ENCODE data around the gene ELFN1.

Gene ELFN1

DNA sequence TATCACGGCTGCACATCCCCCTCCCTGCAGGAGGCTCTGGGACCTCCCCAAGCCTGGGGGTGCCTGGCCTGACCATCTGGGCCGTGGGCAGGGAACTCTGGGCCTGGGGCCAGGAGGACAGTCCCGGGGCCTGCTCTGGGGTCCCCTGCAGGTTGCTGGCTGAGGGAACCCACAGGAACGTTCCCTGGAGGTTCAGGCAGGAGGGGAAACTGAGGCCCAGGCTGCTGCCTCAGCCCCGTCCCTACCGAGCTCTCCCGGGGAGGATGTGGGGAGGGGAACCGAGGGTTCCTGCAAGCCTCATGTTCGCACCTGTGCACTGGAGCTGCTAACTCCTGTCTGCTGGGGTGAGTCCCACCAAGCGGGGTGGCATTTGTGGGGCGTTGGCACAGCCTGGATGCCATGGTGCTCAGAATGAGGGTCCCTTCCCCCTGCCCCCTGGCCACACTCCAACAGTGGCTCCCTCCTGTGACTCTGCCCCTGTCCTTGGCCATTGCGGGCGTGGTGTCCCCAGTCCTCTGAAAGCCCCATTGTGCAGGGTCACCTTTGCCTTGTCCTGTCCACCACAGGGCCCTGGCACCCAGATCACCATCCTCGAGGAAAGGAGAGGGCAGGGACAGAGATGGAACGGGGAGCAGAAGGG lies 9.4 kb downstream of the ELFN1 start:
- ChIA-PET POLR2A (no interaction called here), CTCF (no interaction called here)

DNA sequence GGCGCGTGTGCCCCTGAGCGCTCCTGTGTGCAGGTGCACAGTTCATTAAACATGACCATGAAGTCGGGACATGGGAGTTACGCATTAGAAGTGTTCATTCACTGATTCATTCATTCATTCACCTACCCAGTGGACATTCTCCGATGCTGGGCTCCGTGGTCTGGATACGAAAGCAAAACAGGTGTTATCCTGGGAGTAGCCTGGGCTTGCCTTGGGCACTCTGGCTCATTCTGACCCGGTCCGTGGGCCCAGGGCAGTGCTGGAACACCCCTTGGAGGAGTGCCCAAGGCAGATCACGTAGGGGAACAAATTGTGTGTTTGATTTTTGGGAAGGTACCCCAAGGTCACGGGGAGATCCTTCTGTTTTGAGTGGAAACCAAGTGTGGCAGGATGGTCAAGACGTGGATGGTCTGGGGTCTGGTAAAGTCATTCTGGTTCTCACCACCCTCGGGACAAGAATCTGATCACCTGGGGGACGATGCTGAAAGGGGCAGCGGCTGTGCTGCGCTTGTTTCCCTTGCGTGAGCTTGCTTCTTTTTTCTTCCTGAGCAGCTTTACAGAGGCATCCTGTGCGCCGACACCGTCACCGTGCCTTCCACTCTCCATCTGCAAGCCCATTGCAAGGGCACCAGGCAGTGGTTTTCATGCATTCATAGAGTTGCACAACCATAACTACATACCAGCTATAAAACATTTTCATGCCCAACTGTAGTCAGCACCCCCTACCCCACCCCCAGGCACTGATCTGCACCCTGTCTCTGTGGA lies 10.1 kb downstream of the ELFN1 start:
- ChIA-PET CTCF (no interaction called here), POLR2A (no interaction called here)
- no peak for DNase-seq (ENCODE audit: extremely low spot score)
- no peak for TF ChIP-seq FOXK2 (IDR thresholded peaks at IDR 0.05)
- TF ChIP-seq L3MBTL2 (conservative IDR thresholded peaks at IDR 0.05) = no peak
- TF ChIP-seq HDGF (IDR thresholded peaks at IDR 0.05; ENCODE audit: borderline replicate concordance) = no peak
- no peak for TF ChIP-seq BHLHE40 (IDR thresholded peaks at IDR 0.05; ENCODE audit: borderline replicate concordance)
- TF ChIP-seq FOXA1 (IDR thresholded peaks at IDR 0.05) = no peak
- no peak for TF ChIP-seq FOXM1 (IDR thresholded peaks at IDR 0.05; ENCODE audit: borderline replicate concordance)
- TF ChIP-seq ZNF384 (IDR thresholded peaks at IDR 0.05) = no peak
- TF ChIP-seq TARDBP (IDR thresholded peaks at IDR 0.05) = no peak
- TF ChIP-seq CTBP1 (IDR thresholded peaks at IDR 0.05; ENCODE audit: borderline replicate concordance) = no peak
- no peak for TF ChIP-seq ELF4 (IDR thresholded peaks at IDR 0.05)
- TF ChIP-seq NFRKB (IDR thresholded peaks at IDR 0.05) = no peak
- no peak for TF ChIP-seq SP1 (IDR thresholded peaks at IDR 0.05)
- TF ChIP-seq SUZ12 (IDR thresholded peaks at IDR 0.05) = no peak
- TF ChIP-seq ARNT (IDR thresholded peaks at IDR 0.05) = no peak
- TF ChIP-seq, protein P1, sequence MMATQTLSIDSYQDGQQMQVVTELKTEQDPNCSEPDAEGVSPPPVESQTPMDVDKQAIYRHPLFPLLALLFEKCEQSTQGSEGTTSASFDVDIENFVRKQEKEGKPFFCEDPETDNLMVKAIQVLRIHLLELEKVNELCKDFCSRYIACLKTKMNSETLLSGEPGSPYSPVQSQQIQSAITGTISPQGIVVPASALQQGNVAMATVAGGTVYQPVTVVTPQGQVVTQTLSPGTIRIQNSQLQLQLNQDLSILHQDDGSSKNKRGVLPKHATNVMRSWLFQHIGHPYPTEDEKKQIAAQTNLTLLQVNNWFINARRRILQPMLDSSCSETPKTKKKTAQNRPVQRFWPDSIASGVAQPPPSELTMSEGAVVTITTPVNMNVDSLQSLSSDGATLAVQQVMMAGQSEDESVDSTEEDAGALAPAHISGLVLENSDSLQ (IDR thresholded peaks at IDR 0.05) = no peak
- TF ChIP-seq LEF1 (IDR thresholded peaks at IDR 0.05; ENCODE audit: borderline replicate concordance) = no peak

More for the DNA sequence above, 9.4 kb downstream of the ELFN1 start:
- DNase-seq (ENCODE audit: extremely low spot score) = no peak
- TF ChIP-seq CTBP1 (IDR thresholded peaks at IDR 0.05; ENCODE audit: borderline replicate concordance) (no peak), FOXA1 (IDR thresholded peaks at IDR 0.05) (no peak), ELF4 (IDR thresholded peaks at IDR 0.05) (no peak), SUZ12 (IDR thresholded peaks at IDR 0.05) (no peak), FOXK2 (IDR thresholded peaks at IDR 0.05) (no peak), ZNF384 (IDR thresholded peaks at IDR 0.05) (no peak), HDGF (IDR thresholded peaks at IDR 0.05; ENCODE audit: borderline replicate concordance) (no peak), FOXM1 (IDR thresholded peaks at IDR 0.05; ENCODE audit: borderline replicate concordance) (no peak), TARDBP (IDR thresholded peaks at IDR 0.05) (no peak), ARNT (IDR thresholded peaks at IDR 0.05) (no peak), SP1 (IDR thresholded peaks at IDR 0.05) (no peak), LEF1 (IDR thresholded peaks at IDR 0.05; ENCODE audit: borderline replicate concordance) (no peak), NFRKB (IDR thresholded peaks at IDR 0.05) (no peak), L3MBTL2 (conservative IDR thresholded peaks at IDR 0.05) (no peak), BHLHE40 (IDR thresholded peaks at IDR 0.05; ENCODE audit: borderline replicate concordance) (no peak)
- TF ChIP-seq, protein P1 (IDR thresholded peaks at IDR 0.05) = no peak

DNA sequence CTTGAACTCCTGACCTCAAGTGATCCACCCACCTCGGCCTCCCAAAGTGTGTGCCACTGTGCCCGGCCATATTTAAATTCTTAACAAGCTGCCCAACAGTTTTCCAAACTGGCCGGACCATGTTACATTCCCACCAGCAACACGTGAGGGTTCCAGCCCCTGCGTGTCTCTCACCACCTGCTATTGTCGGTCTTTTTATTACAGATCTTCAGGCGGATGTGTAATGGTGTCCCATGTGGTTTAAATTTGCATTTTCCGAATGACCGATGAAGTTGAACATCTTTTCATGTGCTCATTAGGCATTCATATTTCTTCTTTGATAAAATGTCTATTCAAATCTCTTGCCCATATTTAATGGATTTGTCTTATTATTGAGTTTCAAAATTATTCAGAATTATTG lies 11.5 kb downstream of the ELFN1 start:
- no peak for DNase-seq (ENCODE audit: extremely low spot score)
- ChIA-PET CTCF (interaction anchor here (0.8 kb wide), 1 partner anchor 77 kb away, joined by 5 read pairs; no protein-coding TSS in a partner anchor), POLR2A (no interaction called here)
- TF ChIP-seq ZNF384 (IDR thresholded peaks at IDR 0.05) (no peak), LEF1 (IDR thresholded peaks at IDR 0.05; ENCODE audit: borderline replicate concordance) (no peak), SP1 (IDR thresholded peaks at IDR 0.05) (no peak), CTBP1 (IDR thresholded peaks at IDR 0.05; ENCODE audit: borderline replicate concordance) (no peak), TARDBP (IDR thresholded peaks at IDR 0.05) (no peak), L3MBTL2 (conservative IDR thresholded peaks at IDR 0.05) (no peak), NFRKB (IDR thresholded peaks at IDR 0.05) (no peak), BHLHE40 (IDR thresholded peaks at IDR 0.05; ENCODE audit: borderline replicate concordance) (no peak), ELF4 (IDR thresholded peaks at IDR 0.05) (no peak)
- TF ChIP-seq, protein P1 (IDR thresholded peaks at IDR 0.05) = no peak

DNA sequence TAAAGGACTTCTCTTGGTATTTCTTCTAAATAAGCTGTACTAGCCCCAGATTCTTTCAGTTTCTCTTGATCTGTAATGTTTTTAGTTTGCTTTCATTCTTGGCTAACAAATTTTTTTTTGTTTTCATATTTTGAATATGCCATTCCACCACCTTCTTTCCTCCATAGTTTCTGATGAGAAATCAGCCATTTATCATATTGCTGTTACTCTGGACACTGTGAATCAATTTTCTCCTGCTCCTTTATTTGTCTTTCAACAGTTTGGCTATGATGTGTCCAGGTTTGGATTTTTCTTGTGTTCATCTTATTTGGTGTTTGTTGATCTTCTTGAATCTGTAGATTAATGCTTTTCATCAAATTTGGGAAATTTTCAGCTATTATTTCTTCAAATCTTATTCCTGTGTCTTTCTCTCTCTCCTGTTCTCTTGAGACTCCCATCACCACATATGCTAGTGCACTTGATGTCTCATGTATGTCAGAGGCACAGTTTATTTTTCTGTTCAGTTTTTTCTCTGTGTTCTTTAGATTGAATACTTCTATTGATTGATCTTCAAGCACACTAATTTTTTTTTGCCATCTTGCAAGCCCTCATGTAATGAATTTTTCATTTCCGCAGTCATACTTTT lies 15.0 kb downstream of the ELFN1 start:
- DNase-seq (ENCODE audit: extremely low spot score) = no peak
- POLR2A ChIA-PET = no interaction called here
- TF ChIP-seq ZNF384 (IDR thresholded peaks at IDR 0.05) (no peak), FOXM1 (IDR thresholded peaks at IDR 0.05; ENCODE audit: borderline replicate concordance) (no peak), BHLHE40 (IDR thresholded peaks at IDR 0.05; ENCODE audit: borderline replicate concordance) (no peak), NFRKB (IDR thresholded peaks at IDR 0.05) (no peak), FOXK2 (IDR thresholded peaks at IDR 0.05) (no peak), SP1 (IDR thresholded peaks at IDR 0.05) (no peak)
- CTCF ChIA-PET = no interaction called here

DNA sequence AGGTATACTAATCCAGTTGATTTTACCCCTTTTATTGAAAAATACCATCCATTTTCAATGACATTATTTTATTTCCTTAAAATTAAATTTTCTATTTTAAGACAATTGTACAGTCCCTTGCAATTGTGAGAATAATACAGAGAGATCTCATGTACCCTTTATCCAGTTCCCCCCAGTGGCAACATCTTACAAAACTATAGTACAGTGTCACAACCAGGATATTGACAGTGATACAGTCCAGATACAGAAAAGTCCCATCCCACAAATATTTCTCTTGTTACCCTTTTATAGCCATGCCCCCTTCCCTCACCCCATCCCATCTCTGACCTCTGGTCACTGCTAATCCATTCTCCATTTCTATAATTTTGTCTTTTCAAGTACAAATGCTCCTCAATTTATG lies 18.5 kb downstream of the ELFN1 start:
- ChIA-PET CTCF (no interaction called here), POLR2A (no interaction called here)
- TF ChIP-seq FOXM1 (IDR thresholded peaks at IDR 0.05; ENCODE audit: borderline replicate concordance) (no peak), L3MBTL2 (conservative IDR thresholded peaks at IDR 0.05) (no peak), TARDBP (IDR thresholded peaks at IDR 0.05) (no peak), ARNT (IDR thresholded peaks at IDR 0.05) (no peak), HDGF (IDR thresholded peaks at IDR 0.05; ENCODE audit: borderline replicate concordance) (no peak), ELF4 (IDR thresholded peaks at IDR 0.05) (no peak), ZNF384 (IDR thresholded peaks at IDR 0.05) (no peak), SUZ12 (IDR thresholded peaks at IDR 0.05) (no peak), SP1 (IDR thresholded peaks at IDR 0.05) (no peak), NFRKB (IDR thresholded peaks at IDR 0.05) (no peak), FOXA1 (IDR thresholded peaks at IDR 0.05) (no peak), FOXK2 (IDR thresholded peaks at IDR 0.05) (no peak), LEF1 (IDR thresholded peaks at IDR 0.05; ENCODE audit: borderline replicate concordance) (no peak), BHLHE40 (IDR thresholded peaks at IDR 0.05; ENCODE audit: borderline replicate concordance) (no peak), CTBP1 (IDR thresholded peaks at IDR 0.05; ENCODE audit: borderline replicate concordance) (no peak)
- TF ChIP-seq, protein P1 (IDR thresholded peaks at IDR 0.05) = no peak
- no peak for DNase-seq (ENCODE audit: extremely low spot score)
